HG03060 (cell line): ENCODE data around the gene RPTOR.

Experiments
- ATAC-seq: cut with Tn5 transposase; IDR thresholded peaks from one replicate; pipeline ENCODE4 v1.9.1; 2021; ENCODE audit warnings: low read depth, moderate number of reproducible peaks; ENCODE audit not compliant: unreplicated experiment

Gene RPTOR

DNA sequence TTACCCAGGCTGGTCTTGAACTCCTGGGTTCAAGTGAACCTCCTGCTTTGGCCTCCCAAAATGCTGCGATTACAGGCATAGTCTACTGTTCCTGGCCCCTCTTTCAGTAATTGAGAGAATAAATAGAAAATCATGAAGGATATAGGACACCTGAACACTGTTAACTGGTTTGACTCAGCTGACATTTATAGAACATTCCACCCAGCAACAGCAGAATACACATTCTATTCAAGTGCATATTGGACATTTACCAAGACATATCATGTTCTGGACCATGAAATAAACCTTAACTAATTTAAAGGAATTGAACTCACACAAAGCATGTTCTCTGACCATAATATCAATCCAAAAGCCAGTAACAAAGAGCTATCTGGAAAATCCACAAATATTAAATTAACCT, 470.5 kb downstream of the RPTOR start:
- no peak for ATAC-seq
